Measurements from ENCODE around the gene ALDH1B1.

Gene ALDH1B1

GRCh38 chr9:38408719-38409118, 16.2 kb downstream of the ALDH1B1 start:
- no peak for TF ChIP-seq CTCF (IDR thresholded peaks at IDR 0.05; ENCODE audit: control extremely low read depth, extremely low read depth, low read depth, missing control alignments)
- DNase-seq (ENCODE audit: extremely low spot score): no peak
- ChIA-PET POLR2A (no interaction called here), CTCF (interaction anchor here (2.0 to 6.2 kb wide), 2 partner anchors 9 to 26 kb away, joined by 6 to 26 read pairs; no protein-coding TSS in a partner anchor)

GRCh38 chr9:38412751-38413150, 20.2 kb downstream of the ALDH1B1 start:
- TF ChIP-seq CTCF (IDR thresholded peaks at IDR 0.05; ENCODE audit: control extremely low read depth, extremely low read depth, low read depth, missing control alignments): no peak
- CTCF ChIA-PET: no interaction called here
- no peak for DNase-seq (ENCODE audit: extremely low spot score)

GRCh38 chr9:38413283-38413682, 20.8 kb downstream of the ALDH1B1 start:
- TF ChIP-seq CTCF (IDR thresholded peaks at IDR 0.05; ENCODE audit: control extremely low read depth, extremely low read depth, low read depth, missing control alignments): no peak
- no peak for DNase-seq (ENCODE audit: extremely low spot score)
- CTCF ChIA-PET: no interaction called here
- POLR2A ChIA-PET: no interaction called here

More at GRCh38 chr9:38412751-38413150, 20.2 kb downstream of the ALDH1B1 start:
- POLR2A ChIA-PET: no interaction called here

GRCh38 chr9:38414040-38414723, 21.7 kb downstream of the ALDH1B1 start:
- ChIA-PET CTCF (no interaction called here), POLR2A (no interaction called here)
- DNase-seq (ENCODE audit: extremely low spot score): no peak
- no peak for TF ChIP-seq CTCF (IDR thresholded peaks at IDR 0.05; ENCODE audit: control extremely low read depth, extremely low read depth, low read depth, missing control alignments)

- POLR2A ChIA-PET: no interaction called here
- no peak for TF ChIP-seq CTCF (IDR thresholded peaks at IDR 0.05; ENCODE audit: control extremely low read depth, extremely low read depth, low read depth, missing control alignments)
- DNase-seq (ENCODE audit: extremely low spot score): no peak
- CTCF ChIA-PET: interaction anchor here (3.9 to 5.4 kb wide), 3 partner anchors 9 to 20 kb away, joined by 17 to 38 read pairs (median 26); no protein-coding TSS in a partner anchor
Observed at GRCh38 chr9:38415856-38416255, 23.4 kb downstream of the ALDH1B1 start.

- ChIA-PET POLR2A (no interaction called here), CTCF (interaction anchor here (0.7 to 5.4 kb wide), 13 partner anchors 10 to 394 kb away, joined by 3 to 38 read pairs (median 4); partner anchors contain the start of gene ALDH1B1)
- no peak for DNase-seq (ENCODE audit: extremely low spot score)
- no peak for TF ChIP-seq CTCF (IDR thresholded peaks at IDR 0.05; ENCODE audit: control extremely low read depth, extremely low read depth, low read depth, missing control alignments)
Observed at GRCh38 chr9:38416461-38416860, 24.0 kb downstream of the ALDH1B1 start.
